HCT116 (cell line): ENCODE results near the gene RAMP3. TPM values are rescaled to one million over a fixed set of nuclear protein-coding genes. Genes with fewer than 3 reads are reported as not detected.
"Not testable (repeated sequence)": the region's sequence is repeated elsewhere in the genome, so short reads cannot be mapped to it uniquely, and the experiment has no call there.

ENCODE experiments used
- ATAC-seq: fragments of 200-7000 bp; cut with Tn5 transposase; 2 replicates; pipeline ENCODE4 v1.9.1; 2020; ENCODE audit warnings: mild to moderate bottlenecking, moderate library complexity
- BruUV-seq: library from RNA; stranded (reverse); fragments of 400-500 nt; replicated peaks from 2 replicates; lab custom pipeline; 2021; lab: Mats Ljungman, UMichigan
- CTCF ChIA-PET: fragments of 300-600 bp; sonication (Branson Sonifier 250); formaldehyde crosslinking; loops from one replicate; lab custom pipeline; 2021; ENCODE audit warnings: antibody characterized with exemption; lab: Charles Lee
- POLR2A ChIA-PET: fragments of 300-600, 350-600 bp; sonication (Branson Sonifier 250); formaldehyde crosslinking; loops from one replicate; lab custom pipeline; 2021; ENCODE audit warnings: antibody characterized with exemption; lab: Charles Lee
- RAD21 ChIA-PET, 2 experiments: fragments of 300-600 bp; sonication (Branson Sonifier 250); formaldehyde crosslinking; loops; one replicate each; lab custom pipeline; 2023; ENCODE audit warnings: low total read pairs in 2 of 2; ENCODE audit not compliant: uncharacterized antibody in 2 of 2, unreplicated experiment in 2 of 2, low non-redundant PET in 1 of 2; lab: Charles Lee
- DNase-seq: peaks from one replicate; pipeline ENCODE4 v3.0.0-alpha.2; 2010; ENCODE audit warnings: low read depth, low spot score
- H2AFZ ChIP-seq: fragments of 200-600 bp; shearing (Covaris generic), sonication (generic); 2 replicates; pipeline ENCODE4 v1.6.1; 2017; ENCODE audit warnings: low read depth, mixed run types, mixed read lengths, antibody characterized with exemption, low read length; ENCODE audit not compliant: poor library complexity, severe bottlenecking
- H3K27ac ChIP-seq: 2 replicates; pipeline ENCODE4 v1.5.1; 2012; ENCODE audit warnings: low read depth, low read length
- H3K27me3 ChIP-seq: fragments of 200-600 bp; sonication (generic); 2 replicates; pipeline ENCODE4 v1.6.1; 2016; ENCODE audit warnings: mixed run types, low read length, mixed read lengths; ENCODE audit not compliant: insufficient read depth
- H3K36me3 ChIP-seq, 2 experiments: fragments of 200-500 bp in 1 of 2; fragments of 200-600 bp in 1 of 2; sonication (Bioruptor generic) in 1 of 2; sonication (generic) in 1 of 2; 2 replicates each; pipeline versions ENCODE4 v1.5.1 to v1.6.1; 2014 to 2016; ENCODE audit warnings: low read length in 2 of 2, inconsistent platforms in 1 of 2, mixed read lengths in 1 of 2, mixed run types in 1 of 2; ENCODE audit not compliant: insufficient read depth in 2 of 2, control insufficient read depth in 1 of 2
- H3K4me1 ChIP-seq, 2 experiments: fragments of 200-600 bp in 1 of 2; sonication (generic) in 1 of 2; 2 replicates each; pipeline versions ENCODE4 v1.5.1 to v1.6.1; 2012 to 2017; ENCODE audit warnings: low read length in 2 of 2, inconsistent platforms in 1 of 2, mild to moderate bottlenecking in 1 of 2, mixed read lengths in 1 of 2, mixed run types in 1 of 2, moderate library complexity in 1 of 2; ENCODE audit not compliant: insufficient read depth in 2 of 2, control insufficient read depth in 1 of 2
- H3K4me2 ChIP-seq: fragments of 200-600 bp; sonication (generic); 2 replicates; pipeline ENCODE4 v1.6.1; 2017; ENCODE audit warnings: mixed run types, low read length, mixed read lengths
- H3K4me3 ChIP-seq, 2 experiments: fragments of 200-600 bp in 1 of 2; sonication (generic) in 1 of 2; replicated peaks in 1 of 2; 2 replicates each; pipeline ENCODE4 v1.5.1; 2011 to 2016; ENCODE audit warnings: low read length in 2 of 2, control low read depth in 1 of 2, low read depth in 1 of 2, mild to moderate bottlenecking in 1 of 2, mixed read lengths in 1 of 2, mixed run types in 1 of 2
- H3K79me2 ChIP-seq: fragments of 200-600 bp; sonication (generic); 2 replicates; pipeline ENCODE4 v1.6.1; 2017; ENCODE audit warnings: mild to moderate bottlenecking, mixed run types, low read length, moderate library complexity, mixed read lengths; ENCODE audit not compliant: insufficient read depth
- H3K9ac ChIP-seq: fragments of 200-600 bp; sonication (generic); 2 replicates; pipeline ENCODE4 v1.6.1; 2016; ENCODE audit warnings: low read length, mixed read lengths
- H3K9me2 ChIP-seq: fragments of 200-600 bp; sonication (generic), shearing (Covaris generic); 2 replicates; pipeline ENCODE4 v1.6.1; 2017; ENCODE audit warnings: mixed run types, mild to moderate bottlenecking, moderate library complexity; ENCODE audit not compliant: insufficient read depth
- H3K9me3 ChIP-seq, 2 experiments: fragments of 200-500 bp in 1 of 2; fragments of 200-600 bp in 1 of 2; sonication (Bioruptor generic) in 1 of 2; sonication (generic) in 1 of 2; 2 replicates each; pipeline ENCODE4 v1.6.1; 2014 to 2017; ENCODE audit warnings: low read length in 2 of 2, mixed read lengths in 2 of 2, inconsistent platforms in 1 of 2, low read depth in 1 of 2, mild to moderate bottlenecking in 1 of 2, mixed run types in 1 of 2, moderate library complexity in 1 of 2; ENCODE audit not compliant: control insufficient read depth in 1 of 2, insufficient read depth in 1 of 2
- H4K20me1 ChIP-seq: fragments of 200-600 bp; sonication (generic), shearing (Covaris generic); 2 replicates; pipeline ENCODE4 v1.6.1; 2017; ENCODE audit warnings: mixed run types, mild to moderate bottlenecking, moderate library complexity; ENCODE audit not compliant: insufficient read depth
- CBX3 ChIP-seq: IDR thresholded peaks from 2 replicates; pipeline ENCODE4 v1.6.1; 2012; ENCODE audit warnings: low read depth
- CEBPB ChIP-seq: IDR thresholded peaks from 2 replicates; pipeline ENCODE4 v1.6.1; 2012; ENCODE audit warnings: low read depth
- EGR1 ChIP-seq: IDR thresholded peaks from 2 replicates; pipeline ENCODE4 v1.6.1; 2012; ENCODE audit warnings: low read depth
- ELF1 ChIP-seq: IDR thresholded peaks from 2 replicates; pipeline ENCODE4 v1.6.1; 2012; ENCODE audit warnings: low read depth, borderline replicate concordance
- EZH2 ChIP-seq: fragments of 200-600 bp; sonication (generic); IDR thresholded peaks from 2 replicates; pipeline ENCODE4 v1.6.1; 2017; ENCODE audit warnings: antibody characterized with exemption, mixed run types
- FOSL1 ChIP-seq: IDR thresholded peaks from 2 replicates; pipeline ENCODE4 v1.6.1; 2012; ENCODE audit warnings: low read depth
- JUND ChIP-seq: IDR thresholded peaks from 2 replicates; pipeline ENCODE4 v1.6.1; 2012
- POLR2AphosphoS5 ChIP-seq: IDR thresholded peaks from 2 replicates; pipeline ENCODE4 v1.6.1; 2011; ENCODE audit warnings: mild to moderate bottlenecking, low read depth, low read length, moderate library complexity
- RAD21 ChIP-seq: IDR thresholded peaks from 2 replicates; pipeline ENCODE4 v1.6.1; 2012; ENCODE audit warnings: low read depth, mild to moderate bottlenecking
- SIN3A ChIP-seq: IDR thresholded peaks from 2 replicates; pipeline ENCODE4 v1.6.1; 2012; ENCODE audit warnings: low read depth
- SP1 ChIP-seq: IDR thresholded peaks from 2 replicates; pipeline ENCODE4 v1.6.1; 2012; ENCODE audit warnings: low read depth
- TCF7L2 ChIP-seq: IDR thresholded peaks from 2 replicates; pipeline ENCODE4 v1.7.0; 2011; ENCODE audit warnings: borderline replicate concordance, inconsistent platforms; ENCODE audit not compliant: insufficient read depth, insufficient read length; ENCODE audit errors: extremely low read depth
- ZFX ChIP-seq: fragments of 450-650 bp; IDR thresholded peaks from 2 replicates; pipeline ENCODE4 v1.6.1; 2017
- ZNF274 ChIP-seq: fragments of 200-500 bp; sonication (Bioruptor generic); IDR thresholded peaks from 2 replicates; pipeline ENCODE4 v1.6.1; 2014; ENCODE audit warnings: mild to moderate bottlenecking, low read depth, low read length, inconsistent platforms
- intact Hi-C: fragments of 100-400 bp; cut with micrococcal nuclease; formaldehyde crosslinking; loops from 2 replicates; pipeline ENCODE4 v1.10.0; 2022
- total RNA-seq: library from RNA; stranded (reverse); gene quantifications from one replicate; pipeline ENCODE4 v1.2.1, GENCODE V29; 2021; ENCODE audit not compliant: unreplicated experiment
- TF ChIP-seq, protein P1 (sequence below): IDR thresholded peaks from 2 replicates; pipeline ENCODE4 v1.6.1; 2012
- TF ChIP-seq, protein P2 (sequence below), 3 experiments: fragments of 200-600 bp in 1 of 3; sonication (generic) in 1 of 3; IDR thresholded peaks in 2 of 3; conservative IDR thresholded peaks in 1 of 3; 2 replicates each; pipeline ENCODE4 v1.5.1; 2012 to 2017; ENCODE audit warnings: low read depth in 2 of 3, low read length in 2 of 3, antibody characterized with exemption in 1 of 3, borderline replicate concordance in 1 of 3, control low read depth in 1 of 3, mild to moderate bottlenecking in 1 of 3, mixed read lengths in 1 of 3, mixed run types in 1 of 3, moderate library complexity in 1 of 3; ENCODE audit not compliant: insufficient read depth in 1 of 3

RAMP3 gene
- total RNA-seq, 1 experiment from 2014 or later = not detected

DNA sequence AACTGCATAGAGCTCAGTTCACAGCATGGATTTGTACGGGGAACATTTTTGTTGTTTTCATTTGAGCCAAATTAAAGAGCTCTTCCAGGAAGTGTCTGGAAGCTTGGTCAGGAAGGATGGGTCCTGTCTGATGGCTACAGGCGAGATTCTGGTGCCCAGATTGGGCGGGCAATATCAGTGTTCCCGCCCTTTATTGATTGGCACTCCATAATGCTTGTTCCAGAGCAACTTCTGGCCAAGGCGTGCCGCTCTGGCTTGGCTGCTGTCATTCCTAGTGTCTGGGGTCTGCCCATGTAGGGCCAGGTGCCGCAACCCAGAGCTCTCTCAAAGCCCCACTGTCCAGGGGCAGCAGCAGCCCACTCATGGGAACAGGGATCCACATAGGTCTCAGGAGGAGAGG, 45.9 kb downstream of the RAMP3 start:
- H3K9me2 ChIP-seq = no peaks in the 10 kb centered on the region
- ChIA-PET RAD21 (no interaction called here), CTCF (no interaction called here), POLR2A (no interaction called here)
- no peaks in the 10 kb centered on the region for H3K79me2 ChIP-seq
- no peak overlapping the region for H3K4me3 ChIP-seq
- no peak overlapping the region for H3K9ac ChIP-seq
- no peaks in the 10 kb centered on the region for H3K4me1 ChIP-seq
- no peaks in the 10 kb centered on the region for H3K9me3 ChIP-seq
- BruUV-seq = no TSS peak
- TF ChIP-seq TCF7L2 (no peak), CBX3 (no peak), SIN3A (no peak), EZH2 (no peak), CEBPB (no peak), JUND (no peak), ELF1 (no peak), RAD21 (no peak), SP1 (no peak)
- TF ChIP-seq, protein P1, sequence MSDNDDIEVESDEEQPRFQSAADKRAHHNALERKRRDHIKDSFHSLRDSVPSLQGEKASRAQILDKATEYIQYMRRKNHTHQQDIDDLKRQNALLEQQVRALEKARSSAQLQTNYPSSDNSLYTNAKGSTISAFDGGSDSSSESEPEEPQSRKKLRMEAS = no peak
- TF ChIP-seq, all 23 proteins: peak for 0
- H3K27ac ChIP-seq = no peak overlapping the region
- H2AFZ ChIP-seq = no peak overlapping the region
- ATAC-seq = no peak
- H4K20me1 ChIP-seq = no peaks in the 10 kb centered on the region
- no peak for DNase-seq
- intact Hi-C loops = no loop called here
- H3K36me3 ChIP-seq = no peaks in the 10 kb centered on the region
- no peak overlapping the region for H3K4me2 ChIP-seq
- peaks cover 41% of the 10 kb centered on the region for H3K27me3 ChIP-seq

DNA sequence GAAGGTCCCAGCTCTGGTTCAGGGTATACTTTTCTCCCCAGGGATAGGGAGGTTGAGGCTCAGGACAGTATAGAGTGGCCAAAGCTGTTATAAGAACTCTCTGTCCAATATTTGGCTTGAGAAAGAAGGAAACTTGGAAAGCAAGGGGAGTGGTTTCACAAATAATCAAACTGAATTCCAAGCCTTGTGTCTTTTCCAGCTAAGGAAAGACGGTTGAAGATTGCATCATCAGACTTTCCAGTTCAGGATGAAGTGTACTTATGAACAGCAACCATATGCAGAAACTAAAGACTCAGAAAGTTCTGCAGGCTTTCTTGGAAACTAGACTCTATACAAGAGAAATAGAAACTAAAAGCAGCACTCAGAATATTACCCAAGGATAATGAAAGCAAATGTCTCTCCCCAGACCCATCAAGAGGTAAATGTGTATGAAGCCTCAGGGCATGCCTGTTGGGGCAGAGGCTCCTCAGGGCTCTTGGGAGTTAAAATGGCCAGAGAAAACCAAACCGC, 46.4 kb downstream of the RAMP3 start:
- ATAC-seq = no peak
- no TSS peak for BruUV-seq
- H4K20me1 ChIP-seq = no peaks in the 10 kb centered on the region
- H3K27me3 ChIP-seq = peaks cover 46% of the 10 kb centered on the region
- TF ChIP-seq TCF7L2 = no peak
- TF ChIP-seq, protein P2, sequence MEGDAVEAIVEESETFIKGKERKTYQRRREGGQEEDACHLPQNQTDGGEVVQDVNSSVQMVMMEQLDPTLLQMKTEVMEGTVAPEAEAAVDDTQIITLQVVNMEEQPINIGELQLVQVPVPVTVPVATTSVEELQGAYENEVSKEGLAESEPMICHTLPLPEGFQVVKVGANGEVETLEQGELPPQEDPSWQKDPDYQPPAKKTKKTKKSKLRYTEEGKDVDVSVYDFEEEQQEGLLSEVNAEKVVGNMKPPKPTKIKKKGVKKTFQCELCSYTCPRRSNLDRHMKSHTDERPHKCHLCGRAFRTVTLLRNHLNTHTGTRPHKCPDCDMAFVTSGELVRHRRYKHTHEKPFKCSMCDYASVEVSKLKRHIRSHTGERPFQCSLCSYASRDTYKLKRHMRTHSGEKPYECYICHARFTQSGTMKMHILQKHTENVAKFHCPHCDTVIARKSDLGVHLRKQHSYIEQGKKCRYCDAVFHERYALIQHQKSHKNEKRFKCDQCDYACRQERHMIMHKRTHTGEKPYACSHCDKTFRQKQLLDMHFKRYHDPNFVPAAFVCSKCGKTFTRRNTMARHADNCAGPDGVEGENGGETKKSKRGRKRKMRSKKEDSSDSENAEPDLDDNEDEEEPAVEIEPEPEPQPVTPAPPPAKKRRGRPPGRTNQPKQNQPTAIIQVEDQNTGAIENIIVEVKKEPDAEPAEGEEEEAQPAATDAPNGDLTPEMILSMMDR (IDR thresholded peaks at IDR 0.05 in 2 of 3, conservative IDR thresholded peaks at IDR 0.05 in 1 of 3; ENCODE audit: borderline replicate concordance in 1 of 3, insufficient read depth in 1 of 3, low read depth in 2 of 3, low read length in 2 of 3) = no peak
- TF ChIP-seq POLR2AphosphoS5 = no peak
- no peak for TF ChIP-seq EGR1
- TF ChIP-seq FOSL1 = no peak
- TF ChIP-seq ZFX = no peak
- no peak for TF ChIP-seq ZNF274
- TF ChIP-seq CEBPB = no peak
- no peaks in the 10 kb centered on the region for H3K4me1 ChIP-seq
- no peak overlapping the region for H3K27ac ChIP-seq
- intact Hi-C loops = no loop called here
- H3K4me2 ChIP-seq = no peak overlapping the region
- ChIA-PET POLR2A (no interaction called here), CTCF (no interaction called here), RAD21 (no interaction called here)
- H2AFZ ChIP-seq = no peak overlapping the region
- H3K9me3 ChIP-seq = no peaks in the 10 kb centered on the region
- H3K4me3 ChIP-seq = no peak overlapping the region
- H3K36me3 ChIP-seq = no peaks in the 10 kb centered on the region
- H3K9me2 ChIP-seq = no peaks in the 10 kb centered on the region
- no peak for DNase-seq
- H3K79me2 ChIP-seq = no peaks in the 10 kb centered on the region
- no peak overlapping the region for H3K9ac ChIP-seq

DNA sequence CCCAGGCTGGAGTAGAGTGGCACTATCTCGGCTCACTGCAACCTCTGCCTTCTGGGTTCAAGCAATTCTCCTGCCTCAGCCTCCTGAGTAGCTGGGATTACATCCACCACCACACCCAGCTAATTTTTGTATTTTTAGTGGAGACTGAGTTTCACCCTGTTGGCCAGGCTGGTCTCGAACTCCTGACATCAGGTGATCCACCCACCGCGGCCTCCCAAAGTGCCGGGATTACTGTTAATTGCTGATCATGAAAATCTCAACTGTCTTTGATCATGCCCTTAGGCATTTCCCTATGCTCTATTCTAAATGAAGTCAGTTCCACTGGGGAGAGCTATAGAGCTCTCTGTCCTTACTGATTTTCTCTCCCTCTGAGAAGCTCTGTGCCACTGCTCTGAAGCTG, 48.7 kb downstream of the RAMP3 start:
- POLR2A ChIA-PET, H3K36me3 ChIP-seq, H3K79me2 ChIP-seq, H2AFZ ChIP-seq, CTCF ChIA-PET, H4K20me1 ChIP-seq, BruUV-seq, H3K27ac ChIP-seq, H3K4me1 ChIP-seq, RAD21 ChIA-PET, H3K9me3 ChIP-seq, ATAC-seq, H3K4me2 ChIP-seq, H3K9ac ChIP-seq, H3K4me3 ChIP-seq, DNase-seq, H3K9me2 ChIP-seq: not testable (repeated sequence)
- H3K27me3 ChIP-seq = peaks cover 68% of the 10 kb centered on the region
- intact Hi-C loops = loop anchor here (5.0 kb wide), 1 partner anchor 51 kb away; no protein-coding TSS in a partner anchor
